ENCODE data around the gene EPS15. TPM values are rescaled to one million over a fixed set of nuclear protein-coding genes. Genes with fewer than 3 reads are reported as not detected.
A peak's percentile ranks its signal among the peaks of the same experiment; 100 is the strongest.

Gene EPS15
- total and polyA plus RNA-seq, 7 donors: 16.4 to 131 (median 72.4) TPM

GRCh38 chr1:51425273-51425672 is 93.8 kb downstream of the EPS15 start:
- no peak overlapping the region for H3K4me3 ChIP-seq
- intact Hi-C loops (cut with DNase I): no loop called here
- no peaks in the 10 kb centered on the region for H3K9me3 ChIP-seq
- peaks cover 0 to 14% (median 5%) of the 10 kb centered on the region in 4 donors for H3K36me3 ChIP-seq
- H3K27ac ChIP-seq: no peak overlapping the region
- TF ChIP-seq, protein P1, sequence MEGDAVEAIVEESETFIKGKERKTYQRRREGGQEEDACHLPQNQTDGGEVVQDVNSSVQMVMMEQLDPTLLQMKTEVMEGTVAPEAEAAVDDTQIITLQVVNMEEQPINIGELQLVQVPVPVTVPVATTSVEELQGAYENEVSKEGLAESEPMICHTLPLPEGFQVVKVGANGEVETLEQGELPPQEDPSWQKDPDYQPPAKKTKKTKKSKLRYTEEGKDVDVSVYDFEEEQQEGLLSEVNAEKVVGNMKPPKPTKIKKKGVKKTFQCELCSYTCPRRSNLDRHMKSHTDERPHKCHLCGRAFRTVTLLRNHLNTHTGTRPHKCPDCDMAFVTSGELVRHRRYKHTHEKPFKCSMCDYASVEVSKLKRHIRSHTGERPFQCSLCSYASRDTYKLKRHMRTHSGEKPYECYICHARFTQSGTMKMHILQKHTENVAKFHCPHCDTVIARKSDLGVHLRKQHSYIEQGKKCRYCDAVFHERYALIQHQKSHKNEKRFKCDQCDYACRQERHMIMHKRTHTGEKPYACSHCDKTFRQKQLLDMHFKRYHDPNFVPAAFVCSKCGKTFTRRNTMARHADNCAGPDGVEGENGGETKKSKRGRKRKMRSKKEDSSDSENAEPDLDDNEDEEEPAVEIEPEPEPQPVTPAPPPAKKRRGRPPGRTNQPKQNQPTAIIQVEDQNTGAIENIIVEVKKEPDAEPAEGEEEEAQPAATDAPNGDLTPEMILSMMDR (IDR thresholded peaks at IDR 0.05): no peak
- no peak for TF ChIP-seq POLR2A (IDR thresholded peaks at IDR 0.05)
- TF ChIP-seq POLR2AphosphoS5 (IDR thresholded peaks at IDR 0.05): no peak
- TF ChIP-seq EP300 (IDR thresholded peaks at IDR 0.05): no peak
- no peak for DNase-seq
- H3K27me3 ChIP-seq: no peaks in the 10 kb centered on the region
- 96 to 100% methylated on average over 1 of the region's 1 CpG for WGBS, 2 donors
- peaks cover 0 to 34% (median 11%) of the 10 kb centered on the region in 4 donors for H3K4me1 ChIP-seq

- 80 to 91% methylated on average over 7 of the region's 7 CpGs for WGBS, 2 donors
- no peak for DNase-seq
- no peak for TF ChIP-seq POLR2AphosphoS5 (IDR thresholded peaks at IDR 0.05)
- TF ChIP-seq POLR2A (IDR thresholded peaks at IDR 0.05): no peak
- no peak for TF ChIP-seq EP300 (IDR thresholded peaks at IDR 0.05)
- TF ChIP-seq, protein P1 (IDR thresholded peaks at IDR 0.05): no peak
- no peaks in the 10 kb centered on the region for H3K27me3 ChIP-seq
- peaks cover 0 to 13% (median 3%) of the 10 kb centered on the region in 4 donors for H3K36me3 ChIP-seq
- intact Hi-C loops (cut with DNase I): loop anchor here (5.0 kb wide), 2 partner anchors 94 to 349 kb away; partner anchors contain the start of gene EPS15
- no peak overlapping the region for H3K4me3 ChIP-seq
- H3K9me3 ChIP-seq: no peaks in the 10 kb centered on the region
- H3K27ac ChIP-seq: peak overlapping the region in 1 of 4 donors; percentile 20
- peaks cover 0 to 34% (median 12%) of the 10 kb centered on the region in 4 donors for H3K4me1 ChIP-seq
These were observed 95.8 kb downstream of the EPS15 start for GRCh38 chr1:51423073-51423821.

- DNase-seq: no peak
- WGBS, 2 donors: 80 to 91% methylated on average over 8 of the region's 8 CpGs
- H3K27me3 ChIP-seq: no peaks in the 10 kb centered on the region
- peak overlapping the region in 1 of 4 donors; percentile 20 for H3K27ac ChIP-seq
- H3K4me3 ChIP-seq: no peak overlapping the region
- H3K9me3 ChIP-seq: no peaks in the 10 kb centered on the region
- intact Hi-C loops (cut with DNase I): loop anchor here (5.0 kb wide), 2 partner anchors 95 to 350 kb away; partner anchors contain the start of gene EPS15
- peaks cover 0 to 11% (median 3%) of the 10 kb centered on the region in 4 donors for H3K36me3 ChIP-seq
- TF ChIP-seq EP300 (IDR thresholded peaks at IDR 0.05) (no peak), POLR2A (IDR thresholded peaks at IDR 0.05) (no peak), POLR2AphosphoS5 (IDR thresholded peaks at IDR 0.05) (no peak)
- TF ChIP-seq, protein P1 (IDR thresholded peaks at IDR 0.05): no peak
- H3K4me1 ChIP-seq: peaks cover 0 to 36% (median 16%) of the 10 kb centered on the region in 4 donors
These were observed 96.5 kb downstream of the EPS15 start for GRCh38 chr1:51422367-51423072.

GRCh38 chr1:51421964-51422363 is 97.1 kb downstream of the EPS15 start:
- peak overlapping the region in 2 of 4 donors; percentile 9 to 20 for H3K27ac ChIP-seq
- no peaks in the 10 kb centered on the region for H3K9me3 ChIP-seq
- H3K4me1 ChIP-seq: peaks cover 0 to 42% (median 18%) of the 10 kb centered on the region in 4 donors
- H3K27me3 ChIP-seq: no peaks in the 10 kb centered on the region
- intact Hi-C loops (cut with DNase I): loop anchor here (5.0 kb wide), 2 partner anchors 95 to 350 kb away; partner anchors contain the start of gene EPS15
- no peak for DNase-seq
- H3K36me3 ChIP-seq: peaks cover 0 to 11% (median 3%) of the 10 kb centered on the region in 4 donors
- no peak for TF ChIP-seq POLR2AphosphoS5 (IDR thresholded peaks at IDR 0.05)
- H3K4me3 ChIP-seq: no peak overlapping the region
